SK-N-SH (cell line): ENCODE measurements around the gene VASP. TPM values are rescaled to one million over a fixed set of nuclear protein-coding genes. Genes with fewer than 3 reads are reported as not detected.

Experiments used
- CTCF ChIA-PET: fragments of 300-600, 350-600 bp; formaldehyde crosslinking; extraction: SDS; loops from one replicate; lab custom pipeline; 2021; lab: Yijun Ruan, JAX
- POLR2A ChIA-PET: fragments of 350-600 bp; sonication (Branson Sonifier 250); formaldehyde crosslinking; extraction: SDS; loops from one replicate; lab custom pipeline; 2020; ENCODE audit warnings: antibody characterized with exemption, inconsistent platforms; lab: Yijun Ruan, JAX
- DNase-seq: peaks from one replicate; pipeline ENCODE4 v3.0.0; 2012
- H2AFZ ChIP-seq: fragments of 200-600 bp; sonication (generic); 2 replicates; pipeline ENCODE4 v1.8.1; 2016; ENCODE audit warnings: antibody characterized with exemption, mild to moderate bottlenecking, low read depth
- H3F3A ChIP-seq: fragments of 200-600 bp; sonication (generic); replicated peaks from 2 replicates; pipeline ENCODE3; 2016; ENCODE audit warnings: antibody characterized with exemption, mild to moderate bottlenecking; ENCODE audit not compliant: insufficient read depth
- H3K27ac ChIP-seq, 2 experiments: fragments of 200-500 bp in 1 of 2; fragments of 200-600 bp in 1 of 2; sonication (Bioruptor generic) in 1 of 2; sonication (generic), shearing (Covaris generic) in 1 of 2; 2 replicates each; pipeline versions ENCODE4 v1.5.1 to v1.6.1; 2014 to 2016; ENCODE audit warnings: low read depth in 2 of 2, inconsistent platforms in 1 of 2, low read length in 1 of 2, mild to moderate bottlenecking in 1 of 2, mixed read lengths in 1 of 2
- H3K27me3 ChIP-seq: fragments of 200-600 bp; sonication (generic), shearing (Covaris generic); 2 replicates; pipeline ENCODE4 v1.6.1; 2016; ENCODE audit warnings: mixed run types; ENCODE audit not compliant: insufficient read depth
- H3K36me3 ChIP-seq, 2 experiments: fragments of 200-500 bp in 1 of 2; fragments of 200-600 bp in 1 of 2; sonication (Bioruptor generic) in 1 of 2; sonication (generic) in 1 of 2; replicated peaks in 1 of 2; 2 replicates each; pipeline versions ENCODE3 to v1.5.1; 2014 to 2016; ENCODE audit warnings: low read length in 1 of 2, mild to moderate bottlenecking in 1 of 2; ENCODE audit not compliant: insufficient read depth in 2 of 2, control insufficient read depth in 1 of 2
- H3K4me1 ChIP-seq, 2 experiments: fragments of 200-500 bp in 1 of 2; fragments of 200-600 bp in 1 of 2; sonication (Bioruptor generic) in 1 of 2; sonication (generic), shearing (Covaris generic) in 1 of 2; 2 replicates each; pipeline versions ENCODE4 v1.5.1 to v1.6.1; 2014 to 2016; ENCODE audit warnings: low read depth in 1 of 2, low read length in 1 of 2, mixed run types in 1 of 2; ENCODE audit not compliant: insufficient read depth in 2 of 2, control insufficient read depth in 1 of 2
- H3K4me2 ChIP-seq: fragments of 200-600 bp; sonication (generic), shearing (Covaris generic); 2 replicates; pipeline ENCODE4 v1.6.1; 2017; ENCODE audit warnings: mixed run types
- H3K4me3 ChIP-seq, 2 experiments: fragments of 200-500 bp in 1 of 2; fragments of 200-600 bp in 1 of 2; sonication (Bioruptor generic) in 1 of 2; sonication (generic), shearing (Covaris generic) in 1 of 2; 2 replicates each; pipeline versions ENCODE4 v1.5.1 to v1.8.1; 2014 to 2016; ENCODE audit warnings: low read depth in 2 of 2, inconsistent platforms in 1 of 2, low read length in 1 of 2, mild to moderate bottlenecking in 1 of 2, mixed read lengths in 1 of 2, moderate library complexity in 1 of 2
- H3K79me2 ChIP-seq: fragments of 200-600 bp; sonication (generic); 2 replicates; pipeline ENCODE4 v1.8.1; 2017; ENCODE audit warnings: mild to moderate bottlenecking; ENCODE audit not compliant: insufficient read depth
- H3K9ac ChIP-seq: fragments of 200-600 bp; sonication (generic); 2 replicates; pipeline ENCODE4 v1.6.1; 2017; ENCODE audit warnings: mixed run types
- H3K9me2 ChIP-seq: fragments of 200-600 bp; sonication (generic); 2 replicates; pipeline ENCODE4 v1.6.1; 2017; ENCODE audit warnings: mixed run types
- H3K9me3 ChIP-seq: fragments of 200-600 bp; sonication (generic); 2 replicates; pipeline ENCODE4 v1.6.1; 2017; ENCODE audit warnings: mixed run types, mild to moderate bottlenecking, moderate library complexity
- H4K20me1 ChIP-seq: fragments of 200-600 bp; sonication (generic); 2 replicates; pipeline ENCODE4 v1.6.1; 2017; ENCODE audit warnings: mild to moderate bottlenecking, mixed run types; ENCODE audit not compliant: insufficient read depth
- EZH2phosphoT487 ChIP-seq: fragments of 200-600 bp; sonication (generic); IDR thresholded peaks from 2 replicates; pipeline ENCODE4 v1.6.1; 2017; ENCODE audit warnings: low read depth, mixed run types, mild to moderate bottlenecking, antibody characterized with exemption, moderate library complexity, borderline replicate concordance
- FOSL2 ChIP-seq: IDR thresholded peaks from 2 replicates; pipeline ENCODE4 v1.4.0; 2012; ENCODE audit warnings: low read depth, mild to moderate bottlenecking, moderate library complexity, borderline replicate concordance
- NFIC ChIP-seq: IDR thresholded peaks from 2 replicates; pipeline ENCODE4 v1.4.0; 2012; ENCODE audit warnings: borderline replicate concordance
- TCF12 ChIP-seq: IDR thresholded peaks from 2 replicates; pipeline ENCODE4 v1.4.0; 2012
- WGBS: methylation state at CpG from one replicate; pipeline ENCODE4 v1.1.6; 2017; ENCODE audit warnings: low lambda C conversion rate; 5-methylcytosine and 5-hydroxymethylcytosine counted together
- polyA plus RNA-seq, 3 experiments: library from polyadenylated mRNA; depleted of rRNA; stranded (reverse); fragments of >200 nt; gene quantifications; 2 replicates each; pipeline ENCODE4 v1.2.3, GENCODE V29; 2012
- TF ChIP-seq, protein P1 (sequence below): IDR thresholded peaks from 2 replicates; pipeline ENCODE4 v1.4.0; 2012; ENCODE audit warnings: low read depth, borderline replicate concordance
- TF ChIP-seq, protein P2 (sequence below): IDR thresholded peaks from 2 replicates; pipeline ENCODE4 v1.6.1; 2012; ENCODE audit warnings: mild to moderate bottlenecking, low read depth, low read length, moderate library complexity
- TF ChIP-seq, protein P3 (sequence below): fragments of 200-600 bp; sonication (generic); IDR thresholded peaks from 2 replicates; pipeline ENCODE4 v1.6.1; 2017; ENCODE audit warnings: antibody characterized with exemption, mild to moderate bottlenecking, moderate library complexity
- TF ChIP-seq, protein P4 (sequence below): IDR thresholded peaks from 2 replicates; pipeline ENCODE4 v1.4.0; 2012; ENCODE audit warnings: low read depth, borderline replicate concordance

The VASP gene
- polyA plus RNA-seq, 1 of the 3 experiments (the other 2 are of a cell fraction), result 37.8 TPM

DNA sequence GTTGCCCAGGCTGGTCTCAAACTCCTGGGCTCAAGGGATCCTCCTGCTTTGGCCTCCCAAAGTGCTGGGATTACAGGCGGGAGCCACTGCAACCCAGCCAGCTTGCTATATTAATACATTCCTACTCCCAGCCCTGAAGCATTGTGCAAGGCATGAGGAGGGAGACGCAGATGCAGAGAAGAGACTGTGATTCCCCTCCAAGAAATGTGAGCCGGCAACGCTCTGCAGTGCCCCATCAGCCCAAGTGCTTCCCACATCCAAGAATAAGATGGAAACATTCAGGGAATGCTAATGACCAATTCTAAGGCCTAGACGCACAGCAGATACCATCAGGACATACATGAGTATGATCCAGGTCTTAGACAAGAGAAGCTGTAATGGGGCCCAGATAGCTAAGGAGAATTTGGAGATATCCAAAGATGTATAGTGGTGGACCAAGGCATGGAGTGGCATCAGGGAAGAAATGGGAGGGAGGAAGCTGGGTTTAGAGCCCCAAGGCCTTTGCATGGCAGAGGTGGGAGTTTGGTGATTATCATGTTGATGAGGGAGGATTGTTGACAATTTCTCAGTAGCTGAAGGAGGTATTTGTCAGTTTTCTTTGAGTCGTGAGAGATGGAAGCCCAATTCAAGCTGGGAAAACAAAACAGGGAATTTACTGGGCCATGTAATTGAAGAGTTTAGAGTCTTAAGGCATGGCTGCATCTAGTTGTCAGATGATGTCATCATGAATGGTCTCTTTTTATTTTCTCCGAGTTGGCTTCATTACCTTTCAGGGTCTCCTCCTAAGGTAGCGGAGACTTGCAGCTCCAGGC is 6.2 kb upstream of the VASP start:
- H3F3A ChIP-seq, result peaks cover 17% of the 10 kb centered on the region
- TF ChIP-seq, protein P1, sequence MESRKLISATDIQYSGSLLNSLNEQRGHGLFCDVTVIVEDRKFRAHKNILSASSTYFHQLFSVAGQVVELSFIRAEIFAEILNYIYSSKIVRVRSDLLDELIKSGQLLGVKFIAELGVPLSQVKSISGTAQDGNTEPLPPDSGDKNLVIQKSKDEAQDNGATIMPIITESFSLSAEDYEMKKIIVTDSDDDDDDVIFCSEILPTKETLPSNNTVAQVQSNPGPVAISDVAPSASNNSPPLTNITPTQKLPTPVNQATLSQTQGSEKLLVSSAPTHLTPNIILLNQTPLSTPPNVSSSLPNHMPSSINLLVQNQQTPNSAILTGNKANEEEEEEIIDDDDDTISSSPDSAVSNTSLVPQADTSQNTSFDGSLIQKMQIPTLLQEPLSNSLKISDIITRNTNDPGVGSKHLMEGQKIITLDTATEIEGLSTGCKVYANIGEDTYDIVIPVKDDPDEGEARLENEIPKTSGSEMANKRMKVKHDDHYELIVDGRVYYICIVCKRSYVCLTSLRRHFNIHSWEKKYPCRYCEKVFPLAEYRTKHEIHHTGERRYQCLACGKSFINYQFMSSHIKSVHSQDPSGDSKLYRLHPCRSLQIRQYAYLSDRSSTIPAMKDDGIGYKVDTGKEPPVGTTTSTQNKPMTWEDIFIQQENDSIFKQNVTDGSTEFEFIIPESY, result no peak
- TF ChIP-seq, protein P2, sequence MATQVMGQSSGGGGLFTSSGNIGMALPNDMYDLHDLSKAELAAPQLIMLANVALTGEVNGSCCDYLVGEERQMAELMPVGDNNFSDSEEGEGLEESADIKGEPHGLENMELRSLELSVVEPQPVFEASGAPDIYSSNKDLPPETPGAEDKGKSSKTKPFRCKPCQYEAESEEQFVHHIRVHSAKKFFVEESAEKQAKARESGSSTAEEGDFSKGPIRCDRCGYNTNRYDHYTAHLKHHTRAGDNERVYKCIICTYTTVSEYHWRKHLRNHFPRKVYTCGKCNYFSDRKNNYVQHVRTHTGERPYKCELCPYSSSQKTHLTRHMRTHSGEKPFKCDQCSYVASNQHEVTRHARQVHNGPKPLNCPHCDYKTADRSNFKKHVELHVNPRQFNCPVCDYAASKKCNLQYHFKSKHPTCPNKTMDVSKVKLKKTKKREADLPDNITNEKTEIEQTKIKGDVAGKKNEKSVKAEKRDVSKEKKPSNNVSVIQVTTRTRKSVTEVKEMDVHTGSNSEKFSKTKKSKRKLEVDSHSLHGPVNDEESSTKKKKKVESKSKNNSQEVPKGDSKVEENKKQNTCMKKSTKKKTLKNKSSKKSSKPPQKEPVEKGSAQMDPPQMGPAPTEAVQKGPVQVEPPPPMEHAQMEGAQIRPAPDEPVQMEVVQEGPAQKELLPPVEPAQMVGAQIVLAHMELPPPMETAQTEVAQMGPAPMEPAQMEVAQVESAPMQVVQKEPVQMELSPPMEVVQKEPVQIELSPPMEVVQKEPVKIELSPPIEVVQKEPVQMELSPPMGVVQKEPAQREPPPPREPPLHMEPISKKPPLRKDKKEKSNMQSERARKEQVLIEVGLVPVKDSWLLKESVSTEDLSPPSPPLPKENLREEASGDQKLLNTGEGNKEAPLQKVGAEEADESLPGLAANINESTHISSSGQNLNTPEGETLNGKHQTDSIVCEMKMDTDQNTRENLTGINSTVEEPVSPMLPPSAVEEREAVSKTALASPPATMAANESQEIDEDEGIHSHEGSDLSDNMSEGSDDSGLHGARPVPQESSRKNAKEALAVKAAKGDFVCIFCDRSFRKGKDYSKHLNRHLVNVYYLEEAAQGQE, result no peak
- TF ChIP-seq, protein P3, sequence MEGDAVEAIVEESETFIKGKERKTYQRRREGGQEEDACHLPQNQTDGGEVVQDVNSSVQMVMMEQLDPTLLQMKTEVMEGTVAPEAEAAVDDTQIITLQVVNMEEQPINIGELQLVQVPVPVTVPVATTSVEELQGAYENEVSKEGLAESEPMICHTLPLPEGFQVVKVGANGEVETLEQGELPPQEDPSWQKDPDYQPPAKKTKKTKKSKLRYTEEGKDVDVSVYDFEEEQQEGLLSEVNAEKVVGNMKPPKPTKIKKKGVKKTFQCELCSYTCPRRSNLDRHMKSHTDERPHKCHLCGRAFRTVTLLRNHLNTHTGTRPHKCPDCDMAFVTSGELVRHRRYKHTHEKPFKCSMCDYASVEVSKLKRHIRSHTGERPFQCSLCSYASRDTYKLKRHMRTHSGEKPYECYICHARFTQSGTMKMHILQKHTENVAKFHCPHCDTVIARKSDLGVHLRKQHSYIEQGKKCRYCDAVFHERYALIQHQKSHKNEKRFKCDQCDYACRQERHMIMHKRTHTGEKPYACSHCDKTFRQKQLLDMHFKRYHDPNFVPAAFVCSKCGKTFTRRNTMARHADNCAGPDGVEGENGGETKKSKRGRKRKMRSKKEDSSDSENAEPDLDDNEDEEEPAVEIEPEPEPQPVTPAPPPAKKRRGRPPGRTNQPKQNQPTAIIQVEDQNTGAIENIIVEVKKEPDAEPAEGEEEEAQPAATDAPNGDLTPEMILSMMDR, result no peak
- TF ChIP-seq EZH2phosphoT487, result no peak
- no peak for TF ChIP-seq TCF12
- TF ChIP-seq, all 33 proteins: peak for 0
- Histone ChIP-seq H3K36me3 (no peaks in the 10 kb centered on the region), H3K4me3 (no peak overlapping the region), H3K9ac (no peak overlapping the region), H3K27me3 (no peaks in the 10 kb centered on the region), H4K20me1 (0 out of 2 replicates have a peak, but pooled peaks cover under 1% of the 10 kb centered on the region), H3K4me2 (no peak overlapping the region), H3K4me1 (peaks cover 7 to 12% of the 10 kb centered on the region in 2 experiments; a peak in 2 of 4 replicates), H3K9me2 (no peaks in the 10 kb centered on the region), H3K27ac (no peak overlapping the region), H3K79me2 (no peaks in the 10 kb centered on the region), H3K9me3 (no peaks in the 10 kb centered on the region), H2AFZ (no peak overlapping the region)
- DNase-seq, result peak; percentile 1
- WGBS, result 86% methylated on average over 8 of the region's 8 CpGs
- ChIA-PET CTCF (interaction anchor here (0.7 to 7.8 kb wide), 4 partner anchors 15 to 142 kb away, joined by 3 to 97 read pairs (median 4); no protein-coding TSS in a partner anchor), POLR2A (no interaction called here)

DNA sequence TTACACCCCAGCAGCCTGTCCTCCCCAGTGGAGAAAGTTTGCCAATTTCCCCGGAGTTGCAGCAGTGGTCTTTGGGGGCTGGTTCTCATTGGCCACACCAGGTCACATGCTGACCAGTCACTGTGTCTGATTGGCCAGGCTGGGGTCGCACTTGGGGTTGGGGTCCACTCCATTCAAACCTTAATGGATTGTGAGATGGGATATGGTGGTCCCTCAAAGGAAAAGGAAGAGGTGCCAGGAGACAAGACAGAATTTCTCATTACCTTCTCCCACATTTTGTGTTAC is 5.6 kb upstream of the VASP start:
- H2AFZ ChIP-seq, result no peak overlapping the region
- H3K9ac ChIP-seq, result no peak overlapping the region
- H3K9me3 ChIP-seq, result no peaks in the 10 kb centered on the region
- no peaks in the 10 kb centered on the region for H3K79me2 ChIP-seq
- WGBS, result 65% methylated on average over 2 of the region's 2 CpGs
- H3K27me3 ChIP-seq, result no peaks in the 10 kb centered on the region
- H3K4me2 ChIP-seq, result no peak overlapping the region
- no peak overlapping the region for H3K27ac ChIP-seq
- peaks cover 20% of the 10 kb centered on the region for H3F3A ChIP-seq
- TF ChIP-seq NFIC (no peak), FOSL2 (no peak)
- TF ChIP-seq, protein P4, sequence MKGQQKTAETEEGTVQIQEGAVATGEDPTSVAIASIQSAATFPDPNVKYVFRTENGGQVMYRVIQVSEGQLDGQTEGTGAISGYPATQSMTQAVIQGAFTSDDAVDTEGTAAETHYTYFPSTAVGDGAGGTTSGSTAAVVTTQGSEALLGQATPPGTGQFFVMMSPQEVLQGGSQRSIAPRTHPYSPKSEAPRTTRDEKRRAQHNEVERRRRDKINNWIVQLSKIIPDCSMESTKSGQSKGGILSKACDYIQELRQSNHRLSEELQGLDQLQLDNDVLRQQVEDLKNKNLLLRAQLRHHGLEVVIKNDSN, result peak; percentile 47; the same call in 1 of the 2 replicates
- no peaks in the 10 kb centered on the region for H4K20me1 ChIP-seq
- H3K9me2 ChIP-seq, result no peaks in the 10 kb centered on the region
- CTCF ChIA-PET, result interaction anchor here (0.7 to 1.2 kb wide), 3 partner anchors 27 to 141 kb away, joined by 3 to 5 read pairs (median 4); no protein-coding TSS in a partner anchor
- peak; percentile 35 for DNase-seq
- POLR2A ChIA-PET, result no interaction called here
- no peaks in the 10 kb centered on the region for H3K36me3 ChIP-seq
- H3K4me1 ChIP-seq, result peaks cover 6 to 13% of the 10 kb centered on the region in 2 experiments; a peak in 2 of 4 replicates
- no peak overlapping the region for H3K4me3 ChIP-seq
